NT2/D1 (cell line): ENCODE data around the gene ZNF574.

ENCODE experiments used
- SUZ12 ChIP-seq: IDR thresholded peaks from 2 replicates; pipeline ENCODE4 v1.6.1; 2011; ENCODE audit not compliant: insufficient read length, insufficient read depth; ENCODE audit errors: extremely low read depth
- ZNF274 ChIP-seq: IDR thresholded peaks from 2 replicates; pipeline ENCODE4 v1.6.1; 2011; ENCODE audit warnings: mild to moderate bottlenecking, low read depth, low read length

GRCh38 chr19:42088471-42089190, 12.7 kb downstream of the ZNF574 start:
- TF ChIP-seq ZNF274 (no peak), SUZ12 (no peak)
